ENCODE data around the gene CHST12.

CHST12 gene

GRCh38 chr7:2478399-2478785 lies 75.0 kb downstream of the CHST12 start:
- no peak for DNase-seq (ENCODE audit: low read depth in 2 of 2)

DNA sequence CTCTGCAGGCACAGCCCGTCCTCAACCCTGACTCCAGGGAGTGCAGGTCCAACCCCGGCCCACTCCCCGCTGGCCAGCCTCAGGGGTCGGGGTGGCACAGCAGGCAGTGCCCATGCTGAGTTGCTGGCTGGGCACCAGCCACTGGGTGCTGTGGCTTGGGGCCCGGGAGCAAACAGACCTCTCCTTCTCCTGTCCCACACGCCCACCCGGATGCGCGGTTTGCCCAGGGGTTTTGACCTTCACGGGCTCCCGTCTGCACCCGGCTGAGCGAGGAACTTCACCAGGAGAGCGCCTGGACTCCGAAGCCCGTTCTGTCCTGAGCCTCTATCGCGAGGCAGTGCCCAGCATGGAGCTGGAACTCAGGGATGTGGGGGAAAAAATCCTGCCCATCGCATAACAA lies 75.4 kb downstream of the CHST12 start:
- DNase-seq (ENCODE audit: low read depth in 2 of 2): no peak

GRCh38 chr7:2479276-2480069 lies 76.1 kb downstream of the CHST12 start:
- DNase-seq (ENCODE audit: low read depth in 2 of 2): no peak

- no peak for DNase-seq (ENCODE audit: low read depth in 2 of 2)
Observed at GRCh38 chr7:2480070-2480408, 76.6 kb downstream of the CHST12 start.

- no peak for DNase-seq (ENCODE audit: low read depth in 2 of 2)
Observed at GRCh38 chr7:2481195-2481594, 77.8 kb downstream of the CHST12 start.

DNA sequence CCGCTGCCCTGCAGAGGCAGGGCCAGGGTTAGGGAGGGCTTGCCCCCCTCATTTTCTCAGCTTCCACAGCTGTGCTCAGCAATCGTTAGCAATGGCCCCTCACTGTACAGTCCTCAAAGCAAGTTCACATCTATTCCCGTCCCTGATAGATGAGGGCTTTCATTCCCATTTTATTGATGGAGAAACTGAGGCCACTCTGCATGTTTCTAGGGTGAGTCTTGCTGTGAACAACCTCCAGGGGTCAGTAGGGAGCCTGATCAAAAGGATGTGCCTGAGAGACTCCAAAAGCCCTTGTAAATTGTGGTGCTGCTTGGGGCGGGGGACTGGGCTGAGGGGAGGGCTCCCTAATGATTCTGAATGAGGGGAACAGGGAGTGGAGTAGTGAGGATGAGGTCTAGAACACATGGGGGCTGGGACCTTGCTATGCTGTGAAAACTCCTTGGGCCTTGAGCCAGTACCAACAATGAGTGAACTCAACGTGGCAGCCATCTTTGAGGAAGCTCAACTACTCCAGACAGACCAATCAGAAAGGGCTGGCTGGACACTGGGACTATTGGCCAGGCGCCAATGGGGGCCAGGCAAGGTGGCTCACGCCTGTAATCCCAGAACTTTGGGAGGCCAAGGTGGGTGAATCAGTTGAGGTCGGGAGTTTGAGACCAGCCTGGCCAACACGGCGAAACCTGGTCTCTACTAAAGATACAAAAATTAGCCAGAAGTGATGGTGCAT lies 79.5 kb downstream of the CHST12 start:
- no peak for DNase-seq (ENCODE audit: low read depth in 2 of 2)

- DNase-seq (ENCODE audit: low read depth in 2 of 2): no peak
Observed at GRCh38 chr7:2483494-2483893, 80.1 kb downstream of the CHST12 start.

DNA sequence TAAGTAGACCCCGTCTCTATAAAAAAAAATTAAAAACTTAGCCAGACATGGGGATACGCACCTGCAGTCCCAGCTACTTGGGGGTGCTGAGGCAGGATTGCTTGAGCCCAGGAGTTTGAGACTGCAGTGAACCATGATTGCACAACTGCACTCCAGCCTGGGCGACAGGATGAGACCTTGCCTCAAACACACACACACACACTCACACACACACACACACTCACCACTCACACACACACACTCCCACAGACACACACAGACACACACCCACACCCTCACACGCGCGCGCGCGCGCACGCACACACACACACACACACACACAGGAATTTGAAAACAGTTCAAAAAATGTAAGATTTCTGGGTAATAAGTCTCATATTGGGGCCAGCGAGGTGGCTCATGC lies 81.5 kb downstream of the CHST12 start:
- DNase-seq (ENCODE audit: low read depth in 2 of 2): no peak

DNA sequence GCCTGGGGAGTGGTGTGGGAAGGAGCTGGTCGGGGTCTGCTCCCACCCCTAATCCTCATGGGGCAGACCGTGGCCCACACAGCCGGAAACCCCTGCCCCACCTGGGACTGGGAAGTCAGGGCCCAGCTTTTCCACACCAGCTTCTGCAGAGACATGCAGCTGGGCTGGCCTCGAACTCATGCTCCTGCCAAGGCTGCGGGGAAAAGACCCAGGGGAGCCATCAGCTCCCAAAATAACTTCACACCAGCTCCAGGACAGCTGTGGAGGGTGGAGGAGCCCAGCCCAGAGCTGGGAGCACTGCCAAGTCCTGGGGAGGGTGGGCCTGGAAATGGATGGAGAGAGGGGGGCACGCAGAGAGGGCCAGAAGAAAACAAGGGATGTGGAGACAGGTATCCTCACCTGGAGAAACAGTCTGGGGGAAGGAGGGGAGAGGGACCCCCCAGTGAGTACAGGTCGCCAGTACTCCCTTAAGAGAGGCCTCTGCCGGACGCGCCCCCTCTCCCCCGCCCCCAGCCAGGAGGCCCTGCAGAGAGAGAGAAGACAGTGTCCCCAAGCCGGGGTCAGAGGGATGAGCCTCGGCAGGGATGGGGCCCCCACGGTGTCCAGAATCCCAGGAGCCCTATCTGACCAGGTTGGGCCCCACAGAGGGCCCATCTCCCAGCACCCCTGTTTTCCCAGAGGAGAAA lies 84.3 kb downstream of the CHST12 start:
- DNase-seq (ENCODE audit: low read depth in 2 of 2): no peak

DNA sequence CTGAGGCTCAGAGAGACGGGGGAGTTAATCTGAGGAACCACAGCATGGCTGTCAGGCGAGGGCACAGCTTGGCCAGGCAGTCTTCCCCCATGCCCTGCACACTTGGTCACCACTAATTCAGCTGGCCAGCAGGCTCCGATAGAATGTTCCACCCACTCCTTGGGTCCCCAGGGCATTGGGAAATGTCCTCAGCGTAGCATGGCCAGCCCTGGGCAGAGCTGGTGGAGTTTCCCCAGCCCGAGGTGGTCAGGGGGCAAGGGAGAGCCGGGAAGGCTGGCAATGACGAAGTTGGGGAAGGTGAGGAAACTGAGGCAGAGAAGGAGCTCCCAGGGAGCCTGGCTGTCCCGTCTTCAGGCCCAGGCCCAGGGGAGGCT lies 84.8 kb downstream of the CHST12 start:
- no peak for DNase-seq (ENCODE audit: low read depth in 2 of 2)

- DNase-seq (ENCODE audit: low read depth in 2 of 2): no peak
Observed at GRCh38 chr7:2488681-2489080, 85.3 kb downstream of the CHST12 start.

- DNase-seq (ENCODE audit: low read depth in 2 of 2): no peak
Observed at GRCh38 chr7:2490181-2490651, 86.8 kb downstream of the CHST12 start.

- DNase-seq (ENCODE audit: low read depth in 2 of 2): no peak
Observed at GRCh38 chr7:2492038-2492437, 88.6 kb downstream of the CHST12 start.

- no peak for DNase-seq (ENCODE audit: low read depth in 2 of 2)
Observed at GRCh38 chr7:2493205-2494164, 90.1 kb downstream of the CHST12 start.

GRCh38 chr7:2494191-2495130 lies 91.0 kb downstream of the CHST12 start:
- DNase-seq (ENCODE audit: low read depth in 2 of 2): no peak

GRCh38 chr7:2495418-2496299 lies 92.2 kb downstream of the CHST12 start:
- DNase-seq (ENCODE audit: low read depth in 2 of 2): no peak

GRCh38 chr7:2496375-2496774 lies 93.0 kb downstream of the CHST12 start:
- no peak for DNase-seq (ENCODE audit: low read depth in 2 of 2)

DNA sequence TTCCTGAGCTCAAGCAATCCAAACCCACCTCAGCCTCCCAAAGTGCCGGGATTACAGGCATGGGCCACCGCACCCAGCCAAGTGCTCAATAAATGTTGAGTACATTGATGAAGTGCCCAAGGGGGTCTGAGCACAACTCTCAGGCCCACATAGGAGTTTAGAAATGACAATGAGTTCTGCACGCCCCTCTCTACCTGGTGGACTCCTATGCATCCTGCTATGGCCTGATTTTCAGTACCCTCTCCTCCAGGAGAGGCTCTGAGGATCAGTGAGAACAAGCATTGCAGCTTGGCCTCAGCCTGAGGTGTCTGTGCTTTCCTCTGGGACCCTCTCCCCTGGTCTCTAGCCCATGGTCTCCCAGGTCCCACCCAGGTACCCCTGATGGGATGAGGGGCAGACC lies 93.7 kb downstream of the CHST12 start:
- no peak for DNase-seq (ENCODE audit: low read depth in 2 of 2)

DNA sequence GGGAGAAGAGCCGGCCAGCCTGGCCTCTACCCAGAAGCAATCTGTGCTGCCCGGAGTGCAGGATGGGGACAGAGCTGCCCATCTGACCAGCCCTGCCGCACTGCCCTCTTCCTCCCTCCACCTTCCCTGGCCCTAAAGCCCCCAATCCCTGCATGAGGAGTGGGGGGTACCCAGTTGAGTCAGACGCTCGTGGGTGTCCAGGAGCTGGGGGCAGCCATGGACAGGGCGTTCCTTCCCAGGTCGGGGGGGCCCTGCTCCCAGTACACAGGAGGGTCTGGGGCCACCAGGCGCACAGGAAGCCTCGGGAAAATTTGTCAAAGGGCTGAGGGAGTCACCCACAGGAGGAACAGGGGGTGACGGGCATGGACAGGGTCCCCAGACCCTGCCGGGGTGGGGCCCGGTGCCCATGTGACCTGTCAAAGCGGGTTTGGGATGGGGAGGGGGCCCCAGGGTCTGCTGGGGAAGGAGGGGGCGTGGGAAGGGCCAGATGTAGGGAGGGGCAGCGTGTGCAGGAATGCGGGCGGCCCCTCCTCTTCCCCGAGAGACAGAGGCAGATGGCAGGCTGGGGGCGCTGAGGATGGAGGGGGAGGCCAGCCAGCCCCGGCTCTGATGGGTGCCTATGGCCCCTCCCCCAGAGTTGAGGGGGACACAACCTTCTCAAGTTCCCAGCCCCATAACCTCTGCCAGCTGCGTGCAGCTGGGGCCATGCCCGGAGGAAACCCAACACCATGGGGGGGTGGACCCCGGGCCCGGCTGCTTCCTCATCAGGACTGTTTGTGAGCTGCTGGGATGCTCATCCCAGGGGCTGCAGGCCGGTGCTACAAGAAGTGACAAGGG lies 94.3 kb downstream of the CHST12 start:
- DNase-seq (ENCODE audit: low read depth in 2 of 2): no peak
